OCI-LY3 (cell line): ENCODE data around the gene ACSF3.

Experiments
- CTCF ChIP-seq: fragments of 200-600, 300-600 bp; sonication (generic); IDR thresholded peaks from 2 replicates; pipeline ENCODE4 v1.5.1; 2014; ENCODE audit warnings: antibody characterized with exemption, low read length, low read depth
- EZH2phosphoT487 ChIP-seq: fragments of 200-600 bp; shearing (Covaris generic); IDR thresholded peaks from 2 replicates; pipeline ENCODE4 v1.6.1; 2018; ENCODE audit warnings: antibody characterized with exemption, mixed run types, low read depth

- TF ChIP-seq CTCF (no peak), EZH2phosphoT487 (no peak)
Observed at GRCh38 chr16:89123001-89123830, 29.6 kb downstream of the ACSF3 start.
